ENCODE measurements around the gene EFNA1. TPM values are rescaled to one million over a fixed set of nuclear protein-coding genes. Genes with fewer than 3 reads are reported as not detected.
"Not testable (repeated sequence)": the region's sequence is repeated elsewhere in the genome, so short reads cannot be mapped to it uniquely, and the experiment has no call there.

The EFNA1 gene
- total and polyA plus RNA-seq, 2 experiments from 2014 or later: 39.1 to 83.5 TPM

- peak; percentile 7 for TF ChIP-seq CTCF (IDR thresholded peaks at IDR 0.05; ENCODE audit: low read depth, low read length)
- DNase-seq (ENCODE audit: low read depth in 1 of 2, low spot score in 1 of 2): no peak
- no peaks in the 10 kb centered on the region for H3K4me1 ChIP-seq (ENCODE audit: low read depth)
Observed at GRCh38 chr1:155145491-155145890, 17.8 kb downstream of the EFNA1 start.

GRCh38 chr1:155155996-155156643 lies 28.4 kb downstream of the EFNA1 start:
- not testable (repeated sequence) for H3K9me3 ChIP-seq (ENCODE audit: low read depth); H3K4me3 ChIP-seq; DNase-seq (ENCODE audit: low read depth in 1 of 2, low spot score in 1 of 2); H3K27ac ChIP-seq; H3K36me3 ChIP-seq; H3K4me1 ChIP-seq (ENCODE audit: low read depth); H3K27me3 ChIP-seq

More at GRCh38 chr1:155145491-155145890, 17.8 kb downstream of the EFNA1 start:
- no peaks in the 10 kb centered on the region for H3K9me3 ChIP-seq (ENCODE audit: low read depth)
- no peak overlapping the region for H3K4me3 ChIP-seq
- no peaks in the 10 kb centered on the region for H3K36me3 ChIP-seq
- no peaks in the 10 kb centered on the region for H3K27me3 ChIP-seq
- H3K27ac ChIP-seq: no peak overlapping the region

- Histone ChIP-seq H3K9me3 (ENCODE audit: low read depth) (no peaks in the 10 kb centered on the region), H3K27ac (no peak overlapping the region), H3K4me1 (ENCODE audit: low read depth) (no peaks in the 10 kb centered on the region), H3K36me3 (no peaks in the 10 kb centered on the region), H3K4me3 (no peak overlapping the region), H3K27me3 (no peaks in the 10 kb centered on the region)
- no peak for DNase-seq (ENCODE audit: low read depth in 1 of 2, low spot score in 1 of 2)
- TF ChIP-seq CTCF (IDR thresholded peaks at IDR 0.05; ENCODE audit: low read depth, low read length): no peak
Observed at GRCh38 chr1:155158991-155159390, 31.3 kb downstream of the EFNA1 start.

- H3K9me3 ChIP-seq (ENCODE audit: low read depth): no peaks in the 10 kb centered on the region
- no peaks in the 10 kb centered on the region for H3K27me3 ChIP-seq
- no peak overlapping the region for H3K4me3 ChIP-seq
- H3K4me1 ChIP-seq (ENCODE audit: low read depth): no peaks in the 10 kb centered on the region
- no peak for DNase-seq (ENCODE audit: low read depth in 1 of 2, low spot score in 1 of 2)
- no peak overlapping the region for H3K27ac ChIP-seq
- TF ChIP-seq CTCF (IDR thresholded peaks at IDR 0.05; ENCODE audit: low read depth, low read length): no peak
- H3K36me3 ChIP-seq: no peaks in the 10 kb centered on the region
Observed at GRCh38 chr1:155160128-155160527, 32.5 kb downstream of the EFNA1 start.

- H3K27me3 ChIP-seq; DNase-seq (ENCODE audit: low read depth in 1 of 2, low spot score in 1 of 2); H3K4me1 ChIP-seq (ENCODE audit: low read depth); H3K9me3 ChIP-seq (ENCODE audit: low read depth); H3K36me3 ChIP-seq; H3K27ac ChIP-seq; H3K4me3 ChIP-seq: not testable (repeated sequence)
Observed at GRCh38 chr1:155162631-155163030, 35.0 kb downstream of the EFNA1 start.

GRCh38 chr1:155163785-155164184 lies 36.1 kb downstream of the EFNA1 start:
- H3K4me1 ChIP-seq (ENCODE audit: low read depth): not testable (repeated sequence)

DNA sequence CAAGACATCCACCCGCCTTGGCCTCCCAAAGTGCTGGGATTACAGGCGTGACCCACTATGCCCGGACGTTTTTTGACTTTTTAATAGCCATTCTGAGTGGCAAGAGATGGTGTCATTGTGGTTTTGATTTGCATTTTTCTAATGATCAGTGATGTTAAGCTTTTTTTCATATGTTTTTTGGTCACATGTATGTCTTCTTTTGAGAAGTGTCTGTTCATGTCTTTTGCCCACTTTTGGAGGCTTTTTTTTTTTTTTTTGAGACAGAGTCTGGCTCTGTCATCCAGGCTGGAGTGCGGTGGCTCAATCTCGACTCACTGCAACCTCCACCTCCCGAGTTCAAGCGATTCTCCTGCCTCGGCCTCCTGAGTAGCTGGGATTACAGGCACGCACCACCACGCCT lies 36.9 kb downstream of the EFNA1 start:
- not testable (repeated sequence) for H3K27me3 ChIP-seq; H3K4me1 ChIP-seq (ENCODE audit: low read depth); H3K36me3 ChIP-seq; H3K9me3 ChIP-seq (ENCODE audit: low read depth); DNase-seq (ENCODE audit: low read depth in 1 of 2, low spot score in 1 of 2); H3K4me3 ChIP-seq; H3K27ac ChIP-seq

More at GRCh38 chr1:155163785-155164184, 36.1 kb downstream of the EFNA1 start:
- H3K36me3 ChIP-seq; H3K27me3 ChIP-seq; H3K4me3 ChIP-seq; DNase-seq (ENCODE audit: low read depth in 1 of 2, low spot score in 1 of 2); H3K9me3 ChIP-seq (ENCODE audit: low read depth); H3K27ac ChIP-seq: not testable (repeated sequence)

DNA sequence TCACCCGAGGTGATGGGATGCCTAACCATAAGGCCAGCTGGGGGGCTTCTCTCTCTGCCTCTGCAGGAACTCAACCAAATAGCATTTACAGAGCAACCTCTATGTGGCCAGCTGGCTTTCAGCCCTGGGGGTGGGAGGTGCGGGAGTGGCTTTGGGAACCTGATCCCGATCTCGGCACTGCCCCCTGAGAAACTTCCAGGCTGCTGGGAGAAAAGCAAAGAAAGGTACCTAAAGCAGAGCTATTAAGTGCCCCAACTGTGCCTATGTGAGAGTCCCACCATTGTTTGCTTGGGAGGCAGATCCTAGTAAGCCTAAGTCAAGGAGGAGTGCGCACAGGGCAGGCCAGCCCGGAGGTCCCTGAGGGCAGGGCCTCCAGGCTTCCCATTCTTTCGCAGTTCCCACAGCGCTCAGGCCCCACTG lies 38.4 kb downstream of the EFNA1 start:
- Histone ChIP-seq H3K36me3 (peaks cover 3% of the 10 kb centered on the region), H3K9me3 (ENCODE audit: low read depth) (no peaks in the 10 kb centered on the region), H3K27me3 (no peaks in the 10 kb centered on the region), H3K27ac (no peak overlapping the region), H3K4me3 (no peak overlapping the region), H3K4me1 (ENCODE audit: low read depth) (no peaks in the 10 kb centered on the region)
- no peak for TF ChIP-seq CTCF (IDR thresholded peaks at IDR 0.05; ENCODE audit: low read depth, low read length)
- no peak for DNase-seq (ENCODE audit: low read depth in 1 of 2, low spot score in 1 of 2)

Measured in cardiac muscle cell (in vitro differentiated cells and primary cell).